HEK293 (cell line): Measurements from ENCODE around the gene NPTX1.

Source experiments
- CTCF ChIA-PET: fragments of 350-600 bp; formaldehyde crosslinking; extraction: SDS; loops from one replicate; lab custom pipeline; 2021; ENCODE audit warnings: antibody characterized with exemption; lab: Yijun Ruan, JAX
- POLR2A ChIA-PET: fragments of 300-600 bp; formaldehyde crosslinking; extraction: SDS; loops from one replicate; lab custom pipeline; 2020; ENCODE audit warnings: antibody characterized with exemption, inconsistent platforms; lab: Yijun Ruan, JAX
- H3K27ac ChIP-seq: fragments of 200-500 bp; sonication (Bioruptor generic); 2 replicates; pipeline ENCODE4 v1.5.1; 2014; ENCODE audit warnings: low read depth, low read length, control low read depth, inconsistent platforms; ENCODE audit errors: extremely low read depth
- H3K36me3 ChIP-seq, 2 experiments: fragments of 200-500 bp in 1 of 2; sonication (Bioruptor generic) in 1 of 2; 1 replicate in 1 of 2; 2 replicates in 1 of 2; pipeline ENCODE4 v1.5.1; 2014 to 2017; ENCODE audit warnings: inconsistent platforms in 2 of 2, low read length in 2 of 2; ENCODE audit not compliant: control insufficient read depth in 2 of 2, insufficient read depth in 1 of 2
- H3K4me1 ChIP-seq: fragments of 200-500 bp; sonication (Bioruptor generic); 2 replicates; pipeline ENCODE4 v1.5.1; 2014; ENCODE audit warnings: mild to moderate bottlenecking, low read length, inconsistent platforms; ENCODE audit not compliant: control insufficient read depth, insufficient read depth
- H3K4me3 ChIP-seq: 2 replicates; pipeline ENCODE4 v1.5.1; 2011; ENCODE audit warnings: low read depth, mild to moderate bottlenecking, control low read depth, low read length, moderate library complexity
- H3K9me3 ChIP-seq: fragments of 200-500 bp; sonication (Bioruptor generic); 2 replicates; pipeline ENCODE4 v1.5.1; 2014; ENCODE audit warnings: low read depth, low read length, inconsistent platforms; ENCODE audit not compliant: control insufficient read depth, insufficient read depth
- FEZF1 ChIP-seq: fragments of 450-650 bp; formaldehyde crosslinking; IDR thresholded peaks from 2 replicates; pipeline ENCODE4 v1.5.1; 2016; ENCODE audit warnings: missing biosample characterization, missing genetic modification characterization
- IKZF3 ChIP-seq: fragments of 450-650 bp; IDR thresholded peaks from 2 replicates; pipeline ENCODE4 v1.5.0; 2018; ENCODE audit warnings: missing biosample characterization, mild to moderate bottlenecking, missing genetic modification characterization, moderate library complexity
- KLF8 ChIP-seq: fragments of 450-650 bp; formaldehyde crosslinking; IDR thresholded peaks from 2 replicates; pipeline ENCODE4 v1.5.1; 2016; ENCODE audit warnings: missing biosample characterization, missing genetic modification characterization
- PATZ1 ChIP-seq: fragments of 450-650 bp; formaldehyde crosslinking; IDR thresholded peaks from 2 replicates; pipeline ENCODE4 v1.5.1; 2016; ENCODE audit warnings: missing biosample characterization, missing genetic modification characterization
- YY2 ChIP-seq: fragments of 450-650 bp; formaldehyde crosslinking; IDR thresholded peaks from 2 replicates; pipeline ENCODE4 v1.5.1; 2016; ENCODE audit warnings: missing biosample characterization, missing genetic modification characterization
- ZBTB26 ChIP-seq: fragments of 450-650 bp; formaldehyde crosslinking; optimal IDR thresholded peaks from 2 replicates; pipeline ENCODE3; 2016; ENCODE audit warnings: missing biosample characterization, mild to moderate bottlenecking, missing genetic modification characterization
- ZBTB49 ChIP-seq: fragments of 450-650 bp; formaldehyde crosslinking; IDR thresholded peaks from 2 replicates; pipeline ENCODE4 v1.5.1; 2016; ENCODE audit warnings: missing biosample characterization, missing genetic modification characterization, low read depth
- ZFHX2 ChIP-seq: fragments of 450-650 bp; formaldehyde crosslinking; conservative IDR thresholded peaks from 2 replicates; pipeline ENCODE4 v1.5.1; 2016; ENCODE audit warnings: missing biosample characterization, missing genetic modification characterization
- ZNF148 ChIP-seq: fragments of 450-650 bp; formaldehyde crosslinking; IDR thresholded peaks from 2 replicates; pipeline ENCODE4 v1.5.0; 2017; ENCODE audit warnings: missing biosample characterization, missing genetic modification characterization, borderline replicate concordance
- ZNF19 ChIP-seq: fragments of 450-650 bp; formaldehyde crosslinking; IDR thresholded peaks from 2 replicates; pipeline ENCODE4; 2016; ENCODE audit warnings: missing biosample characterization, missing genetic modification characterization, low read depth
- ZNF274 ChIP-seq, 2 experiments: fragments of 200-500 bp in 1 of 2; fragments of 450-650 bp in 1 of 2; sonication (Bioruptor generic) in 1 of 2; formaldehyde crosslinking in 1 of 2; IDR thresholded peaks; 2 replicates each; pipeline versions ENCODE4 v1.5.1 to v1.6.1; 2014 to 2016; ENCODE audit warnings: borderline replicate concordance in 1 of 2, inconsistent platforms in 1 of 2, low read length in 1 of 2, missing biosample characterization in 1 of 2, missing genetic modification characterization in 1 of 2
- ZNF335 ChIP-seq: fragments of 450-650 bp; formaldehyde crosslinking; conservative IDR thresholded peaks from 2 replicates; pipeline ENCODE4 v1.5.1; 2016; ENCODE audit warnings: missing biosample characterization, missing genetic modification characterization
- ZNF37A ChIP-seq: fragments of 450-650 bp; IDR thresholded peaks from 2 replicates; pipeline ENCODE4 v1.5.1; 2018; ENCODE audit warnings: missing biosample characterization, missing genetic modification characterization
- ZNF510 ChIP-seq: fragments of 450-650 bp; formaldehyde crosslinking; IDR thresholded peaks from 2 replicates; pipeline ENCODE4 v1.5.1; 2018; ENCODE audit warnings: mild to moderate bottlenecking, missing genetic modification characterization, missing biosample characterization; ENCODE audit not compliant: insufficient replicate concordance
- ZNF514 ChIP-seq: fragments of 450-650 bp; formaldehyde crosslinking; IDR thresholded peaks from 2 replicates; pipeline ENCODE4 v1.5.1; 2016; ENCODE audit warnings: missing biosample characterization, missing genetic modification characterization
- ZNF530 ChIP-seq: fragments of 450-650 bp; formaldehyde crosslinking; IDR thresholded peaks from 2 replicates; pipeline ENCODE4 v1.5.1; 2016; ENCODE audit warnings: low read depth, missing biosample characterization, missing genetic modification characterization
- ZNF544 ChIP-seq: fragments of 450-650 bp; formaldehyde crosslinking; IDR thresholded peaks from 2 replicates; pipeline ENCODE4 v1.5.0; 2017; ENCODE audit warnings: missing biosample characterization, missing genetic modification characterization
- ZNF548 ChIP-seq: fragments of 450-650 bp; formaldehyde crosslinking; IDR thresholded peaks from 2 replicates; pipeline ENCODE4 v1.5.1; 2016; ENCODE audit warnings: missing biosample characterization, missing genetic modification characterization
- ZNF624 ChIP-seq: fragments of 450-650 bp; formaldehyde crosslinking; IDR thresholded peaks from 2 replicates; pipeline ENCODE4 v1.5.1; 2017; ENCODE audit warnings: missing biosample characterization, missing genetic modification characterization
- ZNF654 ChIP-seq: fragments of 450-650 bp; formaldehyde crosslinking; IDR thresholded peaks from 2 replicates; pipeline ENCODE4 v1.5.1; 2016; ENCODE audit warnings: low read depth, missing biosample characterization, missing genetic modification characterization
- ZNF843 ChIP-seq: fragments of 450-650 bp; formaldehyde crosslinking; IDR thresholded peaks from 2 replicates; pipeline ENCODE4 v1.5.1; 2016; ENCODE audit warnings: missing biosample characterization, missing genetic modification characterization
- ZSCAN4 ChIP-seq: fragments of 450-650 bp; formaldehyde crosslinking; IDR thresholded peaks from 2 replicates; pipeline ENCODE4 v1.5.1; 2017; ENCODE audit warnings: missing biosample characterization, missing genetic modification characterization

NPTX1 gene

GRCh38 chr17:80422276-80422675 lies 54.1 kb downstream of the NPTX1 start (continued):
- TF ChIP-seq ZNF624 (tag by site-specific recombination), result no peak
- TF ChIP-seq ZNF335 (tag by site-specific recombination), result no peak
- no peak for TF ChIP-seq YY2 (tag by site-specific recombination)
- no peak for TF ChIP-seq ZNF548
- TF ChIP-seq ZNF514 (tag by site-specific recombination), result no peak
- no peak for TF ChIP-seq ZFHX2 (tag by site-specific recombination)
- no peak for TF ChIP-seq ZNF148
- no peak for TF ChIP-seq ZNF544 (tag by site-specific recombination)
- TF ChIP-seq ZBTB26 (tag by site-specific recombination), result no peak
- TF ChIP-seq, all 188 proteins: peak for 0

- TF ChIP-seq ZBTB49 (tag by site-specific recombination) (no peak), FEZF1 (tag by site-specific recombination) (no peak), PATZ1 (tag by site-specific recombination) (no peak), ZNF274 (IDR thresholded peaks at IDR 0.05; ENCODE audit: low read length) (no peak), ZNF274 (tag by site-specific recombination; IDR thresholded peaks at IDR 0.05; ENCODE audit: borderline replicate concordance) (no peak), ZNF19 (no peak), ZNF843 (no peak), ZNF37A (no peak), ZNF510 (tag by site-specific recombination) (no peak), KLF8 (tag by site-specific recombination) (no peak), ZNF530 (no peak), ZNF654 (no peak), IKZF3 (tag by site-specific recombination) (no peak), ZSCAN4 (no peak)
Measured at GRCh38 chr17:80421381-80422090, 54.9 kb downstream of the NPTX1 start.

More at GRCh38 chr17:80421381-80422090, 54.9 kb downstream of the NPTX1 start:
- Histone ChIP-seq H3K9me3 (no peaks in the 10 kb centered on the region), H3K4me1 (no peaks in the 10 kb centered on the region), H3K4me3 (no peak overlapping the region), H3K27ac (no peak overlapping the region), H3K36me3 (peaks cover 6 to 30% of the 10 kb centered on the region in 2 experiments; a peak in 2 of 3 replicates)
- CTCF ChIA-PET, result no interaction called here
- POLR2A ChIA-PET, result no interaction called here
